ENCODE data around the gene CCDC12.

The CCDC12 gene

GRCh38 chr3:46888705-46889104 lies 87.8 kb downstream of the CCDC12 start:
- DNase-seq = no peak

GRCh38 chr3:46887980-46888494 lies 88.5 kb downstream of the CCDC12 start:
- DNase-seq = no peak

DNA sequence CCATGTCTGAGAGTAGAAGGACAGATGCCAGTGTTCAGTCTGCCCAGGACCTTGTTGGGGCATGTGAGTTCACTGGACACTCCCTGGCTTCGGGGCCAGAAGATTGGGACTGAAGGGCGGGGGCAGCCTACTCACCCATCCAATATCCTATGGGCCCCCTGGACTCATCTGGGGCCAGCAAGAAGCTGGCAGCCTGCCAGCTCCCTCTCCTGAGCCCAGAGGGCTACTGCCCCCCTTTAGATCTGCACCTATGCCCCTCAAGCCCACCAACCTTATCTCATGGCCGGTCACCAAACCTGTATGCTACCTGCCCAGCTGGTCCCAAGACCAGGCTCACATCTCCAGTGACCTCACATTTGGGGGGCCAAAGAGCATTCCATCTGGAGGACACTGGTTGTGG lies 90.9 kb downstream of the CCDC12 start:
- DNase-seq = no peak

GRCh38 chr3:46884929-46885328 lies 91.6 kb downstream of the CCDC12 start:
- no peak for DNase-seq

GRCh38 chr3:46884427-46884826 lies 92.1 kb downstream of the CCDC12 start:
- no peak for DNase-seq

GRCh38 chr3:46883830-46884185 lies 92.7 kb downstream of the CCDC12 start:
- no peak for DNase-seq

DNA sequence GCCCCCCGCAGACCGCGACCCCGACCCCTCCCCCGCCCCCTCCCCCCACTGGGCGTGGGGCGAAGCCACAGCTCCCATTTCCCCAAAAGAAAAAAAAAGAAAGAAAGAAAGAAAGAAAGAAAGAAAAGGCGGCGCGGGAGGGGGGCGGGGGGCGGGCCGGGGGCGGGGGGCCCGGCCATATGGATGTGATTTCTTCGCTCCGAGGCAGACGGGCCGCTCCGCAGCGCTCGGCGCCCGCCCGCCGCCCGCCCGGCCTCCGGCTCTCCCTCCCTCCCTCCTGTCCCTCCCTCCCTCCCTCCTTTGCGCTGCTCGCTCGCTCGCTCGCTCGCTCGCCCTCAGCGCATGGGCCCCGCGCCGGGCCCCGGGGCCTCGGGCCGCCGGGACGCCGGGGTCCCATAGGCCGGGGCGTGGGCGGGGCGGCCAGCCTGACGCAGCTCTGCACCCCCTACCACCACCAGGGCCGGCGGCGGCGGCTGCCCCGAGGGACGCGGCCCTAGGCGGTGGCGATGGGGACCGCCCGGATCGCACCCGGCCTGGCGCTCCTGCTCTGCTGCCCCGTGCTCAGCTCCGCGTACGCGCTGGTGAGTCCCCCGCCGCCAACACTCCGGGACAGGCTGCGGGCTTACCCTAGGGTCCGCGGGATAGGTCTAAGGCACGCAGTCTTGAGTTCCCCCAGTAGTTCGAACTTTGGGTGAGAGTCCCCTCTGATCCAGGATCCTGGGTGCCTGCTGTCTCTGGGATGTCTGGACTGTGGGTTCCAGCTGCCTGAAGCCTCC lies 93.3 kb downstream of the CCDC12 start:
- DNase-seq = no peak

DNA sequence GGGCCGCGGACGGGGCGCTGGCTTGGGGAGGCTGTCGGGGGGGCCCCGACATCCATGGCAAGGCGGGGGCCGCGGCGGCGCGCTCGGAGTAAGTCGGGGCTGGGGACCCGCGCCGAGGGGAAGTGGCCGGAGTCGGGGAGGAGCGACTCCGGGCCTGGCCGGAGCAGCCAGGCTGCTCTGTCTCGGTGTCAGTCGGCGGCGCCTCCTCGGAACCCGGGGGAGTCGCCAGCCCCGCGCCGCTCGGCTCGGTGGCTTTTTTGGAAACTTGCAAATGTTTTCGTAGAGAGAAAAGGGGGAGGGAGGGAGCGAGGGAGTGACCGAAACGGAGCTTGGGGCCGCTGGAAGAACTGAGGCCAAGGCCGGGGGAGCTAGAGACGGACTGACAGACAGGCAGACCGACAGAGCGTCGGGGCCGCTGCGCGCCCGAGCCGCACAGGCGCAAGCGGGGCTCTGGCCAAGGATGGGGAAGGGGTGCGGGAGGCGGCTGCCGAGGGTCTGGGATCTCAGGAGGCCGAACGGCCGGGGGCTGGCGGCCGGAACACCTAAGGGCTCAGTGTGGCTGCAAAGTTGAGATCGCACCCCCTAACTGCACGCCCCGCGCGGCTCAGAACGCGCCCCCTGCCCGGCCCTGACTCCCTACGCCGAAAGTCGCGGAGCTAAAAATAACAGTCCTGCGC lies 94.0 kb downstream of the CCDC12 start:
- no peak for DNase-seq

DNA sequence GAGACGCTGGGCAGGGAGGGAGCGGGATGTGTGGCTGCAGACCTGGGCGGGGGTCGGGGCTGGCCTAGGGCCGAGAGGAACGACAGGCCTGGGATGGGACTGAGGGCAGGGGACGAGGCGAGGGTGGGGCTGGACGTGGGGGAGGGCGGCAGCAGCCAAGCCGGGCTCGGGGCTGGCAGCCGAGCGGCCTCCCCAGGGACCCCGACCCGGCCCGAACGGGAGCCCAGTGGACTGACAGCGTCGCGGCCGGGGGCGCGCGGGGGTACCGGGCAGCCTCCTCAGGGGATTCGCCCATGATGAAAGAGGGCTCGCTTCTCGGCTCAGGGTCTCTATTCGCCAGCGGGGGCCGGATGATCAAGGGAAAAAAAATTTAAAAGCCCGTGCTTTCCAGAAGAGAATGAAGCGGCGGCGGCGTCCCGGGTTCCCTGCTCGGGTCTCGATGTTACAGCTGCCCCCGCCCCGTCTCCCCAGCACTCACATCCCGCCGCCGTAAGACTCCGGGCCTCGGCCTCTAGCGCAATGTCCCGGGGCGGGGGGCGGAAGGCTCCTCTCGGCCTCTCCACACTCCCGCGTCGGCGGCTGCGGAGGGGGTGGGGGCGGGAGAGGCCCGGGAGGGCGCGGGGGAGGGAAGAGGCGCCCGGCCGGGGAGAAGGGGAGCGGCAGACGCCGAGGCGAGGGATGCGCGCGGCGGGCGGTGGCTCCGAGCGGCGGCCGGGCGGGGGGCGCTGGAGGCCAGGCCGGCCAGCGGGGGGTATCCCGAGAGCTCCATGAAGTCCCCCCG lies 94.8 kb downstream of the CCDC12 start:
- DNase-seq = no peak

- DNase-seq = no peak
These were observed 95.5 kb downstream of the CCDC12 start for GRCh38 chr3:46880884-46881595.

- no peak for DNase-seq
These were observed 97.6 kb downstream of the CCDC12 start for GRCh38 chr3:46878781-46879436.

- DNase-seq = no peak
These were observed 99.0 kb downstream of the CCDC12 start, which contains the start of gene PTH1R for GRCh38 chr3:46877406-46878125. Gene PTH1R, plus strand, starts transcription at chr3:46877721. Its CDS starts 5,839 bp downstream, at chr3:46883560.

- DNase-seq = no peak
These were observed 99.9 kb downstream of the CCDC12 start for GRCh38 chr3:46876313-46877300.

DNA sequence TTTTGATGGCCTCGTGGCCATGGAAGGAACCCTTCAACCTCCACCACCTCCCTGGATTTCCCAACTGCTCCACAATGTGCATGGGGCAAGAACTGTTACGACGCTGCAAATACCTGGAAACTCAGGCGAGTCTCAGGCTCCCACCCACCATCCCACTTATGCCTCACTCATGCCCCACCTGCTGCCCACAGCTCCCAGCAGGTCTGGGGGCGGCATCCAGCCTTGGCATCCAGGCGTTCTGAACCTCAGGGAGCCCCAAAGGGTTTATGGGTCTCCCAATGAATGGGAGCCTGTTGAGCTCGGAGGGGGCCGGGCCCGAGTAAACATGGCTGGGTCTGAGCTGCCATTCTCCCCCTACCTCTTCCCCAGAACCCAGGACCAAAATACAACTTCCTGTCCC lies 101.0 kb downstream of the CCDC12 start:
- DNase-seq = no peak

GRCh38 chr3:46874430-46874829 lies 102.1 kb downstream of the CCDC12 start:
- DNase-seq = no peak

DNA sequence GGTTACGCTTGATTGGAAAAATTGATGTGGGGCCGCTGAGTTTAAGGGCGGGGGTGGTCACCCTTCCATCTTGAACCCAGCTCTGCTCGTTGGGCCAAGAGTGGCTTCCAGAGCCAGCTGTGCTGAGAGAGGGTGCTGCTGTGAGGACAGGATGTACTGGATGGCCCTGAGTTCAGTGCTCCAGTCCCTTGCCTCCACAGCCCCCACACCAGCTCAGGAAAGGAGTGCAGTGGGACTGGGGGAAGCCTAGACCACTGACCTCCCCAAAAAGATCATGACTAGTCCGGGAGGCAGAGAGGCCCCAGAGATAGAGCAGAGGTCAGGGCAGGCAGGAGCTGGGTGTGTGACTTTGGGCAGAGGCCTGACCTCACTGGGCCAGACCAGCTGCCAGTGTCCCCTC lies 103.0 kb downstream of the CCDC12 start:
- no peak for DNase-seq

Measured in kidney glomerular epithelial cell (primary cell).